Kidney (tissue), 14 donors: Measurements from ENCODE around the gene GTF2H4. TPM values are rescaled to one million over a fixed set of nuclear protein-coding genes. Genes with fewer than 3 reads are reported as not detected.
A peak's percentile ranks its signal among the peaks of the same experiment; 100 is the strongest.

Experiments used
- DNase-seq, 5 donors: peaks; one replicate each; pipeline ENCODE4 v3.0.0-alpha.2; 2013 to 2020
- FAIRE-seq: peaks from 2 replicates; lab custom pipeline; 2012; peaks lifted over from hg19 to GRCh38; lab: Jason Lieb, UNC
- H3K27ac ChIP-seq, 2 donors: one replicate each; pipeline ENCODE4 v1.7.0; 2013; ENCODE audit warnings: low read depth in 2 of 2, low read length in 2 of 2, inconsistent platforms in 1 of 2
- H3K27me3 ChIP-seq: one replicate; pipeline ENCODE4 v1.7.1; 2013; ENCODE audit warnings: low read length, inconsistent platforms; ENCODE audit not compliant: control insufficient read depth, insufficient read depth
- H3K36me3 ChIP-seq, 3 donors: one replicate each; pipeline versions ENCODE4 v1.7.0 to v1.7.1; 2013; ENCODE audit warnings: low read length in 3 of 3, control low read depth in 1 of 3, inconsistent platforms in 1 of 3; ENCODE audit not compliant: insufficient read depth in 3 of 3, control insufficient read depth in 2 of 3
- H3K4me1 ChIP-seq, 3 donors: one replicate each; pipeline versions ENCODE4 v1.7.0 to v1.7.1; 2013; ENCODE audit warnings: low read length in 3 of 3, inconsistent platforms in 1 of 3, low read depth in 1 of 3; ENCODE audit not compliant: control insufficient read depth in 2 of 3, insufficient read depth in 2 of 3
- H3K4me3 ChIP-seq, 3 donors: one replicate each; pipeline versions ENCODE4 v1.7.0 to v1.8.1; 2013; ENCODE audit warnings: low read length in 3 of 3, control low read depth in 1 of 3, inconsistent platforms in 1 of 3
- H3K9ac ChIP-seq, 3 donors: one replicate each; pipeline versions ENCODE4 v1.7.0 to v1.7.1; 2013; ENCODE audit warnings: low read length in 3 of 3, control low read depth in 1 of 3, inconsistent platforms in 1 of 3
- H3K9me3 ChIP-seq, 3 donors: one replicate each; pipeline versions ENCODE4 v1.7.0 to v1.7.1; 2013; ENCODE audit warnings: low read length in 3 of 3, control low read depth in 1 of 3, inconsistent platforms in 1 of 3; ENCODE audit not compliant: control insufficient read depth in 2 of 3, insufficient read depth in 1 of 3
- CTCF ChIP-seq: IDR thresholded peaks from 3 replicates; pipeline ENCODE4 v1.5.1; 2012; ENCODE audit warnings: mild to moderate bottlenecking, moderate library complexity, borderline replicate concordance; ENCODE audit not compliant: insufficient read depth; ENCODE audit errors: extremely low read depth
- intact Hi-C: fragments of 100-400 bp; cut with DNase I; formaldehyde crosslinking; loops from one replicate; pipeline ENCODE4 v1.11.1; 2022
- polyA plus RNA-seq: library from polyadenylated mRNA; stranded (reverse); fragments of 350-450 nt; fragmentation: Illumina TruSeq; extraction: RNeasy Lipid Tissue Mini Kit (QIAGEN cat#74804); gene quantifications from one replicate; pipeline ENCODE4 v1.2.3, GENCODE V29; 2014; ENCODE audit warnings: low read depth, low replicate concordance; ENCODE audit not compliant: insufficient read depth
- total RNA-seq: library from RNA; stranded (reverse); fragmentation: NEBNext Ultra II Directional; extraction: Animal tissue kit (Norgen Biotek cat#: 25700); gene quantifications from one replicate; pipeline ENCODE4 v1.2.1, GENCODE V29; 2021
- donor health status: control.
- donor health status: control.
- donor health status: control.
- donor health status: control.
- donor health status: control.
- donor health status: DM: yes; HTN: yes; CAD: no.
- donor health status: Normal renal cell carcinoma (clear cell type).

GTF2H4 gene
- total and polyA plus RNA-seq, 2 donors from 2014 or later = 20.9 to 39.3 TPM

DNA sequence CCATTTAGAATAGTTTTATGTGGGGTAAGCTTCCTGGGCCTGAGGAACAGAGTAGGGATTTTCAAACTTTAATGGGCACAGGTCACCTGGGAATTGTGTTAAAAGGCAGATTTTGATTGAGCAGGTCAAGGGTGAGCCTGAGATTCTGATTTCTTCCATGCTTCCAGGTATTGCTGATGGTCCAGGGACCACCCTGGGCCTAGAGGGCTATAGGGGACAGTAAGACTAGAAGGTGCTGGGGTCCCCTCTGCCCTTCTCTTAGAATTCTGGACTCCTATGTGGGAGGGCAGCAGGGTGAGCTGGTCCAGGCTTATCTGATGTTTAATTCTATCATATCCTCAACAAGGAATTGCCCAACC lies 21.1 kb upstream of the GTF2H4 start:
- H3K36me3 ChIP-seq = peaks cover 3 to 13% (median 9%) of the 10 kb centered on the region in 3 donors
- FAIRE-seq (no peak), DNase-seq (peak in 1 of 5 donors; percentile 39)
- no peak for TF ChIP-seq CTCF
- H3K9me3 ChIP-seq = no peaks in the 10 kb centered on the region
- H3K4me3 ChIP-seq = peak overlapping the region in 2 of 3 donors; percentile 11 to 83
- no peaks in the 10 kb centered on the region for H3K27me3 ChIP-seq
- intact Hi-C loops = loop anchor here (10.0 kb wide), 1 partner anchor 152 kb away; no protein-coding TSS in a partner anchor
- H3K4me1 ChIP-seq = peaks cover 5 to 37% (median 19%) of the 10 kb centered on the region in 3 donors
- H3K9ac ChIP-seq = peak overlapping the region in 1 of 3 donors; percentile 7
- peak overlapping the region; percentile 94 to 97 for H3K27ac ChIP-seq

DNA sequence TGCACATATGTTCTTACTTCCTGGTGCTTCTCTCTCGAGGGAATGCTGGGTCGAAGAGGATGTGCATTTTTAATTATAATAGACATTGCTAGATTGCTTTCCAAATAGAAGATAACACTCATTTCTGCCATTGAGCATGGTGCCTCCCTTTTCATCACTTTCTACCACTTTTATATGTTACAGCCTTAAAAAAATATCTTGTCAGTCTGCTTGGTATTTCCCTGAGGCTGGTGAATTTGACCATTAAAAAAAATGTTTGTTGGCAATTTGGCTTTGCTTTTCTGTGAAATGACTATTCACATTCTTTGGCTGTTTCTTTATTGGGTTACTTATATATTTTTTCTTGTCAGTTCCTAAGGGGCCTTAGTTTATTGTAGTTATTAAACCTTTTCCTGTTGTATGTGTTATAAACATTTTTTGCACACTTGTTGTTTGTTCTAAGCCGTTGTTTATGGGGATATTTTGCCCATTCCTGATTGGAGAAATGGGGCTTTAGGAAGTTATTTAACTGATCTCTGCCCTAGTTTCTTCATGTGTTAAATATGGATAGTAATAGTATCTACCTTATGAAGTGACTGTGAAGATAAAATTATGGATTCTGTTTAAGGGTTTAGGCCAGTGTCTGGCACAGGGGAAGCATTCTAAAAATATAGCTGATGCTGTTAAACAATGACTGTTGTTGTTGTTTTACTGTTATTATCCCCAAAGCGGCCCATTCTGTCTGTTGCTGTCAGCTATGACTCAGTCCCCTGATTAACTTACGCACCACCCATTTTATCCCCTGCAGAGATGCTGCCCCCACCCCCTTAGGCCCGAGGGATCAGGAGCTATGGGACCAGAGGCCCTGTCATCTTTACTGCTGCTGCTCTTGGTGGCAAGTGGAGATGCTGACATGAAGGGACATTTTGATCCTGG lies 19.8 kb upstream of the GTF2H4 start:
- Histone ChIP-seq H3K9me3 (no peaks in the 10 kb centered on the region), H3K4me1 (peaks cover 3 to 27% (median 11%) of the 10 kb centered on the region in 3 donors), H3K4me3 (no peak overlapping the region), H3K36me3 (peaks cover 3 to 21% (median 11%) of the 10 kb centered on the region in 3 donors), H3K9ac (no peak overlapping the region), H3K27me3 (no peaks in the 10 kb centered on the region), H3K27ac (no peak overlapping the region)
- FAIRE-seq (no peak), DNase-seq (no peak)
- no peak for TF ChIP-seq CTCF
- intact Hi-C loops = loop anchor here (10.0 kb wide), 1 partner anchor 153 kb away; no protein-coding TSS in a partner anchor

DNA sequence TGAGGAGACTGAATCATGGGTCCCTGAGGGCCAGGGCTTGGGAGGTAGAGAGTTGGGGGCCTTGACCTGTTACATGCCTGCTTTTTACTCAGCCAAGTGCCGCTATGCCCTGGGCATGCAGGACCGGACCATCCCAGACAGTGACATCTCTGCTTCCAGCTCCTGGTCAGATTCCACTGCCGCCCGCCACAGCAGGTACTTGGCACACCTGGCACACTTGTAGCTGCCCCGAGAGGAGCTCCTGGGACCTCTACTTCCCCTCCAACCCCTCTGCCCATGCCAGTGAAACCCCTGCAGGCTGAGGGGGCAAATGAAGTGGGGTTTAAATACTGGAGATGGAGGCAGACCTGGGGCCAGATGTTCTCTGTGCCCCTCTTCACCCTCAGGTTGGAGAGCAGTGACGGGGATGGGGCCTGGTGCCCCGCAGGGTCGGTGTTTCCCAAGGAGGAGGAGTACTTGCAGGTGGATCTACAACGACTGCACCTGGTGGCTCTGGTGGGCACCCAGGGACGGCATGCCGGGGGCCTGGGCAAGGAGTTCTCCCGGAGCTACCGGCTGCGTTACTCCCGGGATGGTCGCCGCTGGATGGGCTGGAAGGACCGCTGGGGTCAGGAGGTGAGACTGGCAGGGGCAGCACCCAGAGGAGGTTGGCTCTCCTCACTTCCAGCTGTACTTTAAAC lies 19.1 kb upstream of the GTF2H4 start:
- Histone ChIP-seq H3K27me3 (no peaks in the 10 kb centered on the region), H3K4me1 (peaks cover 3 to 22% (median 11%) of the 10 kb centered on the region in 3 donors), H3K4me3 (no peak overlapping the region), H3K9ac (no peak overlapping the region), H3K36me3 (peaks cover 3 to 26% (median 11%) of the 10 kb centered on the region in 3 donors), H3K27ac (no peak overlapping the region), H3K9me3 (no peaks in the 10 kb centered on the region)
- no peak for TF ChIP-seq CTCF
- intact Hi-C loops = loop anchor here (10.0 kb wide), 1 partner anchor 154 kb away; no protein-coding TSS in a partner anchor
- DNase-seq = peak in 1 of 5 donors; percentile 29
- FAIRE-seq = no peak
